ENCODE data around the gene GCN1. TPM values are rescaled to one million over a fixed set of nuclear protein-coding genes. Genes with fewer than 3 reads are reported as not detected.

The GCN1 gene
- total and polyA plus RNA-seq, 10 of the 15 experiments (the other 5 are each of a cell fraction or from before 2014, with no cell fraction given), result 10.8 to 150 (median 58.3) TPM

DNA sequence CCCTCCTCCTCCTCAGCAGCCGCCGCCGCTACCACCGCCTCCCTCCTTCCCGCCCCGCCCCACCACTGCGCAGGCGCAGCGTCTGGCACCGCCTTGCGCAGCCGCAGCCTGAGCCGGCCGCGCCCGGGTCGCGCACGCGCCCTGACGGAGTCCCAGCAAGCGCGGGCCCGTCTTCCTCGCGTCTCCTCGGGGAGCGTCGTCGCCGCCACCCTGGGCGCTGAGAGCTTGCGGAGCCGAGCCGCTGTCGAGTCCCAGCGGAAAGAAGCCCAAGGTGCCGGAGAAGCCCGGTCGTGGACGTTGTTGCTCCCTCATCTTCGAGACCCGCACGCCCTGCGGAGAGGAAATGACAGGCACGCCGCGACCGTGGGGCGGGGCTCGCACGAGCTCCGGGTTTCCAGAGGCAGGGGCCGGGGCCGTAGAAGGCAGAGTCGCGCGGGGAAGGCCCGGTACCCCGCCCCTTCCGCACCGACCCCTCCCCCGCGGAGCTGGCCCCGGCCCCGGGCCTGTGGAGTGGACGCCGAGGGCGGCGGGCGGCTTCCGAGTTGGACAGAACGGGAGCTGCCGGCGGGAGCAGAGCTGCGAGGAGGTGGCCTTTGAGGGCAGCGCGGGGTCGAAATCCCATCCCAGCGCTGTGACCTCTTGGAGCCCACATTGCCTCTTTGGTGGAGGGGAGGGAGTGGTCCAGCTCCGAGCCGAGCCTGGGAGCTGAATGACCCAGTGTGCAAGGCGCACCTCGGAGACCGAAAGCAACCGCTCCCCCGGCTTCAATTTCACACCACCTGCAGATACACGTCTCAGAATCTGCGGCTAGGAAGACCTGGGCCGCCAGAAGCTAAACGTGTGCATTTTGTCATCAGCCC lies 77.5 kb downstream of the GCN1 start (continued):
- TF ChIP-seq, protein P1, sequence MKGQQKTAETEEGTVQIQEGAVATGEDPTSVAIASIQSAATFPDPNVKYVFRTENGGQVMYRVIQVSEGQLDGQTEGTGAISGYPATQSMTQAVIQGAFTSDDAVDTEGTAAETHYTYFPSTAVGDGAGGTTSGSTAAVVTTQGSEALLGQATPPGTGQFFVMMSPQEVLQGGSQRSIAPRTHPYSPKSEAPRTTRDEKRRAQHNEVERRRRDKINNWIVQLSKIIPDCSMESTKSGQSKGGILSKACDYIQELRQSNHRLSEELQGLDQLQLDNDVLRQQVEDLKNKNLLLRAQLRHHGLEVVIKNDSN (IDR thresholded peaks at IDR 0.05; ENCODE audit: borderline replicate concordance, extremely low read length, insufficient read depth, low read depth, low read length), result no peak
- TF ChIP-seq HDAC6 (IDR thresholded peaks at IDR 0.05; ENCODE audit: unreplicated experiment) (no peak), CBX3 (IDR thresholded peaks at IDR 0.05; ENCODE audit: borderline replicate concordance, low read depth) (no peak), SP1 (IDR thresholded peaks at IDR 0.05; ENCODE audit: low read depth, low read length) (no peak), CBX5 (IDR thresholded peaks at IDR 0.05; ENCODE audit: low read depth) (no peak), RB1 (IDR thresholded peaks at IDR 0.05; ENCODE audit: borderline replicate concordance) (peak; percentile 87), RUNX3 (IDR thresholded peaks at IDR 0.05; ENCODE audit: low read length) (no peak; the same call in 1 of the 2 replicates)

DNA sequence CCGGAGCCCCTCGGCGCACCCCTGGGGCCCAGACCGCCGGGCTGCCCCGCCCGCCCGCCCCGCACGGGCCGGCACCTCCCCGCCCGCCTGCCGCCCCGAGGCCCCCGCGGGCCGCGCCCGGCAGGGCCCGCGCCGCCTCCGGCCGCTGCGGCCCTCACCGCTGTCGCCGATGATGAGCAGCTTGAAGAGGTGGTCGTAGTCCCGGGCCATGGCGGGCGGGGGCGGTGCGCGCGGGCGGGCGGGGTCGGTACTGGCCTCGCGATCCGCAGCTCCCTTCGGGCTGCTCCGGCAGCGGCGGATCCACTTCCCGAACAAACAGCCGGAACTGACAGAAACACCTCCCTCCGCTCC lies 78.1 kb downstream of the GCN1 start, which contains the start of gene RAB35:
Gene RAB35, minus strand, starts transcription at position 313 of the 351 bp plus-strand sequence. Its CDS starts 103 bp downstream, at position 210.
- no TSS peak for BruUV-seq (replicated peaks)
- H3K79me2 ChIP-seq (ENCODE audit: control insufficient read depth, insufficient read depth, low read length), result peaks cover 78% of the 10 kb centered on the region
- DNase-seq (ENCODE audit: low read depth, low spot score) (no peak), ATAC-seq (no peak), FAIRE-seq (no peak)
- no peaks in the 10 kb centered on the region for H3K27me3 ChIP-seq (replicated peaks in 1 of 2; ENCODE audit: control insufficient read depth in 2 of 2, insufficient read depth in 2 of 2, low read length in 1 of 2)
- CTCF ChIA-PET, result interaction anchor here (0.8 to 6.2 kb wide), 6 partner anchors 10 to 85 kb away, joined by 3 to 61 read pairs (median 4); partner anchors contain the start of gene RPLP0
- H3K4me2 ChIP-seq (ENCODE audit: control insufficient read depth, insufficient read depth), result peak within 1 kb of the TSS; percentile 99
- SMC1A ChIA-PET (ENCODE audit: uncharacterized antibody, unreplicated experiment), result interaction anchor here (1.0 to 9.8 kb wide), 7 partner anchors 10 to 85 kb away, joined by 3 to 142 read pairs (median 15); partner anchors contain the start of gene RPLP0
- RAD21 ChIA-PET (ENCODE audit: unreplicated experiment), result interaction anchor here (0.9 to 9.6 kb wide), 9 partner anchors 16 to 149 kb away, joined by 3 to 118 read pairs (median 4); partner anchors contain the start of genes BICDL1, PXN and RPLP0
- H3K36me3 ChIP-seq (ENCODE audit: control insufficient read depth in 2 of 2, insufficient read depth in 2 of 2, low read length in 1 of 2), result peaks cover 0 to 16% of the 10 kb centered on the region in 2 experiments; a peak in 2 of 4 replicates
- peaks cover 58% of the 10 kb centered on the region for H3K4me1 ChIP-seq (ENCODE audit: control insufficient read depth, insufficient read depth, low read length)
- H3K27ac ChIP-seq (ENCODE audit: control insufficient read depth, insufficient read depth), result peak within 1 kb of the TSS; percentile 97
- POLR2A ChIA-PET, result interaction anchor here (0.5 to 10.4 kb wide), 14 partner anchors 9 to 451 kb away, joined by 3 to 141 read pairs (median 8); partner anchors contain the start of gene RPLP0
- H3K4me3 ChIP-seq, result peak within 1 kb of the TSS; percentile 98
- intact Hi-C loops (cut with micrococcal nuclease; ENCODE audit: unreplicated experiment), result loop anchor here (10.0 kb wide), 1 partner anchor 148 kb away; the partner anchor contains the start of gene PXN
- peak within 1 kb of the TSS; percentile 73 for H2AFZ ChIP-seq (ENCODE audit: control insufficient read depth, low read depth, low read length)
- in situ Hi-C loops (cut with MboI), result no loop called here
- H3K9me3 ChIP-seq (replicated peaks; ENCODE audit: control insufficient read depth, insufficient read depth, low read length), result no peaks in the 10 kb centered on the region
- peak within 1 kb of the TSS; percentile 95 for H3K9ac ChIP-seq (ENCODE audit: control insufficient read depth, insufficient read depth, low read length)
- 0% methylated on average over 19 of the region's 50 CpGs for WGBS (ENCODE audit: insufficient coverage, insufficient replicate concordance, low lambda C conversion rate, missing lambda C conversion rate)
- peak; percentile 72 for TF ChIP-seq POLR2A (IDR thresholded peaks at IDR 0.05; ENCODE audit: low read depth, low read length)
- no peak for TF ChIP-seq YBX1 (IDR thresholded peaks at IDR 0.05)
- peak in 1 of 2 experiments; percentile 48; a peak in 1 of 3 replicates for TF ChIP-seq EGR1 (IDR thresholded peaks at IDR 0.05; ENCODE audit: borderline replicate concordance in 1 of 2, low read depth in 2 of 2, low read length in 2 of 2)
- H4K20me1 ChIP-seq (ENCODE audit: control insufficient read depth, insufficient read depth), result peaks cover 12% of the 10 kb centered on the region
